Mesenchymal stem cell (in vitro differentiated cells and primary cell): Measurements from ENCODE around the gene POT1.

Source experiments
- DNase-seq: peaks from one replicate; pipeline ENCODE4 v3.0.0-alpha.2; 2013
- H2AFZ ChIP-seq: one replicate; pipeline ENCODE4 v1.6.1; 2013; ENCODE audit warnings: low read depth, mild to moderate bottlenecking, control low read depth, inconsistent platforms, low read length, moderate library complexity
- H2AK5ac ChIP-seq: 2 replicates; pipeline ENCODE4 v1.6.1; 2013; ENCODE audit warnings: low read length, moderate library complexity, mild to moderate bottlenecking, inconsistent platforms; ENCODE audit not compliant: severe bottlenecking
- H2BK120ac ChIP-seq: one replicate; pipeline ENCODE4 v1.6.1; 2013; ENCODE audit warnings: low read depth, mild to moderate bottlenecking, inconsistent platforms, low read length, moderate library complexity
- H2BK12ac ChIP-seq, 2 experiments: one replicate each; pipeline ENCODE4 v1.6.1; 2013; ENCODE audit warnings: inconsistent platforms in 2 of 2, low read length in 2 of 2, mild to moderate bottlenecking in 2 of 2, moderate library complexity in 2 of 2, control low read depth in 1 of 2
- H2BK15ac ChIP-seq: one replicate; pipeline ENCODE4 v1.6.1; 2013; ENCODE audit warnings: mild to moderate bottlenecking, low read depth, inconsistent platforms; ENCODE audit not compliant: poor library complexity, severe bottlenecking
- H2BK5ac ChIP-seq: 2 replicates; pipeline ENCODE4 v1.6.1; 2013; ENCODE audit warnings: low read depth, mild to moderate bottlenecking, low read length, control low read depth, inconsistent platforms; ENCODE audit not compliant: poor library complexity, severe bottlenecking
- H3K14ac ChIP-seq, 2 experiments: one replicate each; pipeline ENCODE4 v1.6.1; 2013; ENCODE audit warnings: inconsistent platforms in 2 of 2, low read length in 2 of 2, control low read depth in 1 of 2, mild to moderate bottlenecking in 1 of 2, moderate library complexity in 1 of 2
- H3K18ac ChIP-seq, 2 experiments: one replicate each; pipeline ENCODE4 v1.6.1; 2013; ENCODE audit warnings: inconsistent platforms in 2 of 2, low read length in 2 of 2, control low read depth in 1 of 2, low read depth in 1 of 2, mild to moderate bottlenecking in 1 of 2
- H3K23ac ChIP-seq, 2 experiments: one replicate each; pipeline ENCODE4 v1.6.1; 2013; ENCODE audit warnings: inconsistent platforms in 2 of 2, low read length in 2 of 2, mild to moderate bottlenecking in 2 of 2, moderate library complexity in 2 of 2, control low read depth in 1 of 2
- H3K27ac ChIP-seq: 2 replicates; pipeline ENCODE4 v1.5.1; 2013; ENCODE audit warnings: mild to moderate bottlenecking, moderate library complexity, low read length, control low read depth, inconsistent platforms; ENCODE audit not compliant: poor library complexity, severe bottlenecking
- H3K27me3 ChIP-seq, 2 experiments: 2 replicates each; pipeline versions ENCODE4 v1.6.1 to v1.7.0; 2013; ENCODE audit warnings: low read length in 2 of 2, mild to moderate bottlenecking in 2 of 2, moderate library complexity in 2 of 2, control low read depth in 1 of 2, inconsistent platforms in 1 of 2; ENCODE audit not compliant: control insufficient read depth in 1 of 2, insufficient read depth in 1 of 2
- H3K36me3 ChIP-seq, 2 experiments: 2 replicates each; pipeline versions ENCODE4 v1.6.1 to v1.7.0; 2013; ENCODE audit warnings: low read length in 2 of 2, control low read depth in 1 of 2, inconsistent platforms in 1 of 2, low read depth in 1 of 2, mild to moderate bottlenecking in 1 of 2; ENCODE audit not compliant: insufficient read depth in 2 of 2, control insufficient read depth in 1 of 2
- H3K4ac ChIP-seq, 2 experiments: one replicate each; pipeline ENCODE4 v1.6.1; 2013; ENCODE audit warnings: inconsistent platforms in 2 of 2, low read length in 2 of 2, mild to moderate bottlenecking in 2 of 2, moderate library complexity in 2 of 2, control low read depth in 1 of 2, low read depth in 1 of 2
- H3K4me1 ChIP-seq: 2 replicates; pipeline ENCODE4 v1.6.1; 2013; ENCODE audit warnings: low read depth, low read length, control low read depth; ENCODE audit not compliant: control insufficient read depth, insufficient read depth
- H3K4me2 ChIP-seq: 2 replicates; pipeline ENCODE4 v1.6.1; 2013; ENCODE audit warnings: low read length, mild to moderate bottlenecking, inconsistent platforms; ENCODE audit not compliant: poor library complexity, severe bottlenecking
- H3K4me3 ChIP-seq, 2 experiments: 2 replicates each; pipeline versions ENCODE4 v1.5.1 to v1.7.0; 2013; ENCODE audit warnings: low read length in 2 of 2, mild to moderate bottlenecking in 2 of 2, control low read depth in 1 of 2, low read depth in 1 of 2; ENCODE audit not compliant: insufficient read depth in 1 of 2
- H3K79me1 ChIP-seq: replicated peaks from 2 replicates; pipeline ENCODE4 v1.6.1; 2013; ENCODE audit warnings: mild to moderate bottlenecking, control low read depth, low read length, inconsistent platforms; ENCODE audit not compliant: poor library complexity, severe bottlenecking
- H3K9ac ChIP-seq: 2 replicates; pipeline ENCODE4 v1.7.0; 2013; ENCODE audit warnings: mild to moderate bottlenecking, low read length, moderate library complexity
- H3K9me3 ChIP-seq: 2 replicates; pipeline ENCODE4 v1.7.0; 2013; ENCODE audit warnings: mild to moderate bottlenecking, low read length; ENCODE audit not compliant: control insufficient read depth
- H4K8ac ChIP-seq: one replicate; pipeline ENCODE4 v1.6.1; 2013; ENCODE audit warnings: inconsistent platforms, mild to moderate bottlenecking, low read length, moderate library complexity
- H4K91ac ChIP-seq: one replicate; pipeline ENCODE4 v1.6.1; 2013; ENCODE audit warnings: mild to moderate bottlenecking, low read length, inconsistent platforms
- WGBS: methylation state at CpG from one replicate; pipeline ENCODE4 v1.1.7; 2013; ENCODE audit warnings: mixed read lengths; 5-methylcytosine and 5-hydroxymethylcytosine counted together

POT1 gene

GRCh38 chr7:124776153-124776552 is 153.5 kb downstream of the POT1 start:
- H3K4me2 ChIP-seq, result no peak overlapping the region

GRCh38 chr7:124775422-124775821 is 154.2 kb downstream of the POT1 start:
- peaks cover 2% of the 10 kb centered on the region for H3K4me1 ChIP-seq
- no peak overlapping the region for H3K4me3 ChIP-seq
- H4K91ac ChIP-seq, result no peak overlapping the region
- H2AFZ ChIP-seq, result no peak overlapping the region
- H3K36me3 ChIP-seq, result no peaks in the 10 kb centered on the region
- no peak overlapping the region for H2AK5ac ChIP-seq
- no peak overlapping the region for H3K9ac ChIP-seq
- DNase-seq, result no peak
- H2BK5ac ChIP-seq, result no peak overlapping the region
- H3K23ac ChIP-seq, result no peak overlapping the region
- H3K18ac ChIP-seq, result no peak overlapping the region
- H3K4me2 ChIP-seq, result no peak overlapping the region
- no peaks in the 10 kb centered on the region for H3K79me1 ChIP-seq
- no peak overlapping the region for H2BK12ac ChIP-seq
- H2BK120ac ChIP-seq, result no peak overlapping the region
- no peak overlapping the region for H3K4ac ChIP-seq
- no peak overlapping the region for H2BK15ac ChIP-seq
- no peak overlapping the region for H3K27ac ChIP-seq
- H4K8ac ChIP-seq, result no peak overlapping the region
- H3K9me3 ChIP-seq, result no peaks in the 10 kb centered on the region
- H3K14ac ChIP-seq, result no peak overlapping the region
- no peaks in the 10 kb centered on the region for H3K27me3 ChIP-seq

More at GRCh38 chr7:124776153-124776552, 153.5 kb downstream of the POT1 start:
- Histone ChIP-seq H3K4me1 (peaks cover 2% of the 10 kb centered on the region), H3K9ac (no peak overlapping the region), H2BK12ac (no peak overlapping the region), H2AK5ac (no peak overlapping the region), H4K91ac (no peak overlapping the region), H2AFZ (no peak overlapping the region), H3K4ac (no peak overlapping the region), H4K8ac (no peak overlapping the region), H3K36me3 (no peaks in the 10 kb centered on the region), H2BK120ac (no peak overlapping the region), H3K18ac (no peak overlapping the region), H2BK5ac (no peak overlapping the region), H3K14ac (no peak overlapping the region), H3K27ac (no peak overlapping the region), H3K4me3 (no peak overlapping the region), H3K9me3 (no peaks in the 10 kb centered on the region), H3K27me3 (no peaks in the 10 kb centered on the region), H3K23ac (no peak overlapping the region), H2BK15ac (no peak overlapping the region), H3K79me1 (no peaks in the 10 kb centered on the region)
- 92% methylated on average over 2 of the region's 2 CpGs for WGBS
- DNase-seq, result no peak

GRCh38 chr7:124773938-124774337 is 155.7 kb downstream of the POT1 start:
- no peak overlapping the region for H3K18ac ChIP-seq
- H2BK15ac ChIP-seq, result no peak overlapping the region
- no peak overlapping the region for H2AK5ac ChIP-seq
- H3K4ac ChIP-seq, result no peak overlapping the region
- no peak overlapping the region for H4K91ac ChIP-seq
- no peak overlapping the region for H2BK5ac ChIP-seq
- no peak overlapping the region for H2BK12ac ChIP-seq
- 100% methylated on average over 3 of the region's 4 CpGs for WGBS
- DNase-seq, result no peak
- H2BK120ac ChIP-seq, result no peak overlapping the region
- no peak overlapping the region for H3K14ac ChIP-seq
- H3K79me1 ChIP-seq, result no peaks in the 10 kb centered on the region
- no peak overlapping the region for H3K4me2 ChIP-seq
- no peaks in the 10 kb centered on the region for H3K9me3 ChIP-seq
- H3K36me3 ChIP-seq, result no peaks in the 10 kb centered on the region
- H3K9ac ChIP-seq, result no peak overlapping the region
- H3K23ac ChIP-seq, result no peak overlapping the region
- no peak overlapping the region for H3K27ac ChIP-seq
- no peak overlapping the region for H2AFZ ChIP-seq
- H4K8ac ChIP-seq, result no peak overlapping the region
- peaks cover 2% of the 10 kb centered on the region for H3K4me1 ChIP-seq
- H3K27me3 ChIP-seq, result no peaks in the 10 kb centered on the region
- H3K4me3 ChIP-seq, result no peak overlapping the region

GRCh38 chr7:124773339-124773738 is 156.3 kb downstream of the POT1 start:
- no peak overlapping the region for H3K4ac ChIP-seq
- no peak overlapping the region for H3K27ac ChIP-seq
- no peaks in the 10 kb centered on the region for H3K36me3 ChIP-seq
- no peak overlapping the region for H3K4me2 ChIP-seq
- WGBS, result 91% methylated on average over 3 of the region's 3 CpGs
- no peak overlapping the region for H3K4me3 ChIP-seq
- H2AK5ac ChIP-seq, result no peak overlapping the region
- H3K18ac ChIP-seq, result no peak overlapping the region
- H2AFZ ChIP-seq, result no peak overlapping the region
- no peaks in the 10 kb centered on the region for H3K27me3 ChIP-seq
- no peaks in the 10 kb centered on the region for H3K79me1 ChIP-seq
- H3K14ac ChIP-seq, result no peak overlapping the region
- no peaks in the 10 kb centered on the region for H3K9me3 ChIP-seq
- H3K23ac ChIP-seq, result no peak overlapping the region
- no peak overlapping the region for H2BK5ac ChIP-seq
- H2BK12ac ChIP-seq, result no peak overlapping the region
- no peak overlapping the region for H3K9ac ChIP-seq
- no peak overlapping the region for H2BK120ac ChIP-seq
- DNase-seq, result no peak
- H4K91ac ChIP-seq, result no peak overlapping the region
- H2BK15ac ChIP-seq, result no peak overlapping the region
- no peak overlapping the region for H4K8ac ChIP-seq
- H3K4me1 ChIP-seq, result peaks cover 2% of the 10 kb centered on the region
